Mucosa of descending colon (tissue), 3 donors: ENCODE data around the gene PRKAA1. TPM values are rescaled to one million over a fixed set of nuclear protein-coding genes. Genes with fewer than 3 reads are reported as not detected.

Experiments used
- ATAC-seq: fragments of 200-7000 bp; cut with Tn5 transposase; one replicate; pipeline ENCODE4 v1.9.1; 2020; ENCODE audit warnings: mild to moderate bottlenecking, moderate library complexity
- DNase-seq, 3 donors: peaks; one replicate each; pipeline ENCODE4 v3.0.0-alpha.2; 2020
- H3K36me3 ChIP-seq: fragments of 200-600 bp; one replicate; pipeline ENCODE4 v1.8.0; 2021; ENCODE audit warnings: low read depth, mild to moderate bottlenecking
- H3K4me1 ChIP-seq: fragments of 200-600 bp; one replicate; pipeline ENCODE4 v1.8.0; 2021; ENCODE audit warnings: low read depth, mild to moderate bottlenecking
- H3K4me3 ChIP-seq: fragments of 200-600 bp; one replicate; pipeline ENCODE4 v1.8.0; 2021; ENCODE audit warnings: mild to moderate bottlenecking
- H3K9me3 ChIP-seq: fragments of 200-600 bp; one replicate; pipeline ENCODE4 v1.8.0; 2021; ENCODE audit warnings: mild to moderate bottlenecking
- intact Hi-C, 2 donors: fragments of 100-400 bp; cut with DNase I in 1 of 2; cut with micrococcal nuclease in 1 of 2; formaldehyde crosslinking; loops; one replicate each; pipeline versions ENCODE4 v1.11.0 to v1.11.1; 2022; cut with DNase I, micrococcal nuclease
- total RNA-seq, 3 donors: library from RNA; stranded (reverse); fragmentation: NEBNext Ultra II Directional in 2 of 3; extraction: Animal tissue kit (Norgen Biotek cat#: 25700) in 2 of 3; gene quantifications; one replicate each; pipeline versions ENCODE4 v1.2.1 to v1.2.4, GENCODE V29; 2021 to 2023
- TF ChIP-seq, protein P1 (sequence below): fragments of 200-600 bp; IDR thresholded peaks from one replicate; pipeline ENCODE4 v1.8.0; 2022; ENCODE audit warnings: antibody characterized with exemption, mild to moderate bottlenecking
- donor health status: DM: no; HTN: no; CAD: no; lungs with moderate emphysema.
- donor health status: DM: no; HTN: no; CAD: no.
- donor health status: DM: no; HTN: yes; CAD: no.

PRKAA1 gene
- total RNA-seq, 3 donors from 2014 or later: 89.7 to 111 (median 97.9) TPM

- no peak for DNase-seq
- ATAC-seq: no peak
- H3K36me3 ChIP-seq: no peaks in the 10 kb centered on the region
- H3K9me3 ChIP-seq: no peaks in the 10 kb centered on the region
- TF ChIP-seq, protein P1, sequence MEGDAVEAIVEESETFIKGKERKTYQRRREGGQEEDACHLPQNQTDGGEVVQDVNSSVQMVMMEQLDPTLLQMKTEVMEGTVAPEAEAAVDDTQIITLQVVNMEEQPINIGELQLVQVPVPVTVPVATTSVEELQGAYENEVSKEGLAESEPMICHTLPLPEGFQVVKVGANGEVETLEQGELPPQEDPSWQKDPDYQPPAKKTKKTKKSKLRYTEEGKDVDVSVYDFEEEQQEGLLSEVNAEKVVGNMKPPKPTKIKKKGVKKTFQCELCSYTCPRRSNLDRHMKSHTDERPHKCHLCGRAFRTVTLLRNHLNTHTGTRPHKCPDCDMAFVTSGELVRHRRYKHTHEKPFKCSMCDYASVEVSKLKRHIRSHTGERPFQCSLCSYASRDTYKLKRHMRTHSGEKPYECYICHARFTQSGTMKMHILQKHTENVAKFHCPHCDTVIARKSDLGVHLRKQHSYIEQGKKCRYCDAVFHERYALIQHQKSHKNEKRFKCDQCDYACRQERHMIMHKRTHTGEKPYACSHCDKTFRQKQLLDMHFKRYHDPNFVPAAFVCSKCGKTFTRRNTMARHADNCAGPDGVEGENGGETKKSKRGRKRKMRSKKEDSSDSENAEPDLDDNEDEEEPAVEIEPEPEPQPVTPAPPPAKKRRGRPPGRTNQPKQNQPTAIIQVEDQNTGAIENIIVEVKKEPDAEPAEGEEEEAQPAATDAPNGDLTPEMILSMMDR: no peak
- intact Hi-C loops: no loop called here
- no peak overlapping the region for H3K4me3 ChIP-seq
- H3K4me1 ChIP-seq: peaks cover 26% of the 10 kb centered on the region
These were observed 18.6 kb downstream of the PRKAA1 start for GRCh38 chr5:40779561-40779960.

DNA sequence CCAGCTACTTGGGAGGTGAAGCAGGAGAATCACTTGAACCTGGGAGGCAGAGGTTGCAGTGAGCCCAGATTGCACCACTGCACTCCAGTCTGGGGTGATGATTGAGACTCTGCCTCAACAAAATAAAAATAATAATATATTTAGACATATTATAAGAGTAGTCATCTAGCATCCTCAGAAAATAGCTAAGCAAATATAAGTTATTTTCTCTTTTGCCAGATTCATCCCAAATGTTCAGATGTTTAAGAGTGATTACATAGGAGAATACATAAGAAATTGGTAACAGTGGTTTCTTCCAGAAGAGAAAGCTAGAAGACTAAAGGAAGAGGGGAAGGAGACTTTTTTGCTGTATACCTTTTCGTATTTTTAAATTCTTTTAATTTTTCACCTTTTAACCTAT lies 20.0 kb downstream of the PRKAA1 start:
- no peak for DNase-seq
- H3K9me3 ChIP-seq: no peaks in the 10 kb centered on the region
- no peaks in the 10 kb centered on the region for H3K36me3 ChIP-seq
- TF ChIP-seq, protein P1: no peak
- ATAC-seq: no peak
- intact Hi-C loops: no loop called here
- H3K4me1 ChIP-seq: peaks cover 19% of the 10 kb centered on the region
- H3K4me3 ChIP-seq: no peak overlapping the region

GRCh38 chr5:40776658-40776977 lies 21.6 kb downstream of the PRKAA1 start:
- Histone ChIP-seq H3K4me1 (peaks cover 16% of the 10 kb centered on the region), H3K9me3 (no peaks in the 10 kb centered on the region), H3K36me3 (no peaks in the 10 kb centered on the region), H3K4me3 (no peak overlapping the region)
- peak; percentile 88 for ATAC-seq
- intact Hi-C loops: no loop called here
- no peak for DNase-seq
- TF ChIP-seq, protein P1: no peak

DNA sequence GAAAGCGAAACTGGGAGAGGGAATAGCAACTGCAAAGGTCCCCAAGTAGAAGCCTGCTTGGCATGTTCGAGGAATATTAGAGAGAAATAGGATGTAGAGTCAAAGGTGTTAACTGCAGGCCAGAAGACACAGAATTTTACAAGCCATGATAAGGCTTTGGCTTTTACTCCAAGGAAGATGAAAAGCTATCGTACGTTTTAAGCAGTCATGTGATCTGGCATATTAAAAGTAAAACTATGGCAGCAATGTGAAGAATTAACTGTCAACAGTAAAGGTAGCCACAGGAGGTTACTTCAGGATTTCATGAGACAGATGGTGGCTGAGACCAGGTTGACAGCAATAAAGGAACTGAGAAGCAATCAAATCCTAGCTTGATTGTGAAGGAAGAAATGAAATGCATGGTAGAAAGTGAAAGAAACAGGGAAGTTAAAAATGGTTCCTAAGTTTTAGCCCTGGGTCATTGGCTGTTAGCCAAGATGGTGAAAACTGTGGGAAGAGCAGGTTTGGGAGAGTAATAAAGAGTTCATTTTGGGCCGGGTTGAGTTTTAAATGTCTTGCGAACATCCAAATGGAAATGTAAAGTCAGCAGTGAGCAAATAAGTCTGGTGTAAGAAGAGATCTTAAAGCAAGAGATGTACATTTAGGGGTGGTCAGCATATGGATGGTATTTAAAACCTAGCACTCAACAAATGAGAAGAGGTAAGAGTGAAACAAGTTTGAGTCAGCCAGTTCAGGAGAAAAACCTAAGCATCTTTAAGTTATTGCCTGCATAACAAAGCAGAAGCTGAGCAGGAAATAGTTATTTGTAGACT lies 22.1 kb downstream of the PRKAA1 start:
- no peak overlapping the region for H3K4me3 ChIP-seq
- no peaks in the 10 kb centered on the region for H3K9me3 ChIP-seq
- H3K4me1 ChIP-seq: peaks cover 16% of the 10 kb centered on the region
- TF ChIP-seq, protein P1: no peak
- intact Hi-C loops: no loop called here
- DNase-seq (no peak), ATAC-seq (peak; percentile 67)
- H3K36me3 ChIP-seq: no peaks in the 10 kb centered on the region

- TF ChIP-seq, protein P1: no peak
- DNase-seq: no peak
- ATAC-seq: peak; percentile 73
- Histone ChIP-seq H3K9me3 (no peaks in the 10 kb centered on the region), H3K4me3 (no peak overlapping the region), H3K36me3 (no peaks in the 10 kb centered on the region), H3K4me1 (peaks cover 16% of the 10 kb centered on the region)
- intact Hi-C loops: no loop called here
These were observed 22.9 kb downstream of the PRKAA1 start for GRCh38 chr5:40775085-40775845.
